NOMO-1 treated with DMSO at 0.1 percent for 48 hours (cell line): Measurements from ENCODE around the gene MRPS23.
"Not testable (repeated sequence)": the region's sequence is repeated elsewhere in the genome, so short reads cannot be mapped to it uniquely, and the experiment has no call there.

Experiments
- DNase-seq: peaks from one replicate; lab custom pipeline; 2025; ENCODE audit not compliant: unreplicated experiment; lab: John Stamatoyannopoulos, UW

MRPS23 gene

DNA sequence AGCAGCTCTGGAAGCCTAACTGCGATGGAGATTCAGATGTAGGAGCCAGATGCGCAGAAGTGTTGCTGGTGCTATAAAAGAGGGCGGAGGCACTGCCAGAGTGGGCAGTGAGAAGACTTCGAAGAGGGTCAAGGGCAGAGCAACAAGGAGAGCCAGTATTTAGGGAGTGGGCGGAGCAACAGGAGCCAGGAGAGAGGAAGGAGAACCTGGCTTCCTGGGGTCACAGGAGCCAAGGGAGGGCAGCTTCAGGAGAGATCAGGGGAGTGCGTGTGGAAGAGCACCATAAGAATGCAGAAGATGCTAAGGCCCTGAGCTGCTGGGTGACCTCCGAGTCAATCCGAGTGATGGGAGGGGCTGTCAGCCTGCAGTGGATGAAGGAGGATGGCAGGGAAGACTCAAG is 14.4 kb upstream of the MRPS23 start:
- no peak for DNase-seq

DNA sequence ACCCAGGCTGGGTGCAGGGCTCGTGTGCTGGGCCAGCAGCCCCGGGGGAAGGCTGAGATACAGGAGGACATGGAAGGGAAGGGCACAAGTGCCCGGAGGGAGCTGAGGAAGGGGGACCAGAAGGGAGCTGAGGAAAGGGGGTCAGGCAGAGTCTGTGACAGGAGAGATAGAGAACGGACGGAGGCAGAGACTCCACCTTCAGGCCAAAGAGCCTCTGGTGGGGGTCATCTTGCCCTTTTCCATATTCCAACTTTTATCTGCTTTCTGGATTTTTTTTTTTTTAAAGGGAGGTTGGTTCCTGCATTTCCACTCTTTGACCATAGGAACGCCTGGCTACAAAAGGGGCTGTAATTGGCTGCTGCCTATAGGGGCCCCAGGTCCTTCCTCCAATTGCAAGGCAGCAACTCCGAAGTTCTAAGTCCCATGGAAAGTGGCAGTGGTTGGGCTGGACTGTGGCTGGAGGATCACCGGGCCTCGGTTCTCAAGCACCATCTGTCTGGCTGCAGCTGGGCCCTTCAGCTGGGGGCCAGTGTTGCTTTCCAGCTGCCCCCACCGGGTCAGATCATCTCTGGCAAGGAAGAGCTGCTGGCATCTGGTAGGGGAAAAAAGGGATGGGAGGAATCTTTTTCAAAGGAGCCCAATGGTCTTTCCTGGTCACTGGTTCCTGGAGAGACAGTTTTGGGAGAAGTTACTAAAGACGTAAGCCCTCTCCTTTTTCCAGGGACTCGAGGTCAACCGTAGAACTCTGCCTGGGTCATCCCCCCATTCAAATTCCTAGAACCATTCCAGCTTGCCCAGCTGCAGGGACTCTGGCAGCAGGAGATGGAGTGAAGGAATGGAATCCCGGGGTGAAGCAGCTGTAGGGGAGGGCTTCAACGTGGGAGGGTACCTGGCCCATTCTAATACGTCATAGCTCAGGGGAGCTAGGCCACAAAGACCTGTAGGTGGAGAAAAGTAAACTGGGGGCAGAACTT is 13.1 kb upstream of the MRPS23 start:
- DNase-seq, result no peak

DNA sequence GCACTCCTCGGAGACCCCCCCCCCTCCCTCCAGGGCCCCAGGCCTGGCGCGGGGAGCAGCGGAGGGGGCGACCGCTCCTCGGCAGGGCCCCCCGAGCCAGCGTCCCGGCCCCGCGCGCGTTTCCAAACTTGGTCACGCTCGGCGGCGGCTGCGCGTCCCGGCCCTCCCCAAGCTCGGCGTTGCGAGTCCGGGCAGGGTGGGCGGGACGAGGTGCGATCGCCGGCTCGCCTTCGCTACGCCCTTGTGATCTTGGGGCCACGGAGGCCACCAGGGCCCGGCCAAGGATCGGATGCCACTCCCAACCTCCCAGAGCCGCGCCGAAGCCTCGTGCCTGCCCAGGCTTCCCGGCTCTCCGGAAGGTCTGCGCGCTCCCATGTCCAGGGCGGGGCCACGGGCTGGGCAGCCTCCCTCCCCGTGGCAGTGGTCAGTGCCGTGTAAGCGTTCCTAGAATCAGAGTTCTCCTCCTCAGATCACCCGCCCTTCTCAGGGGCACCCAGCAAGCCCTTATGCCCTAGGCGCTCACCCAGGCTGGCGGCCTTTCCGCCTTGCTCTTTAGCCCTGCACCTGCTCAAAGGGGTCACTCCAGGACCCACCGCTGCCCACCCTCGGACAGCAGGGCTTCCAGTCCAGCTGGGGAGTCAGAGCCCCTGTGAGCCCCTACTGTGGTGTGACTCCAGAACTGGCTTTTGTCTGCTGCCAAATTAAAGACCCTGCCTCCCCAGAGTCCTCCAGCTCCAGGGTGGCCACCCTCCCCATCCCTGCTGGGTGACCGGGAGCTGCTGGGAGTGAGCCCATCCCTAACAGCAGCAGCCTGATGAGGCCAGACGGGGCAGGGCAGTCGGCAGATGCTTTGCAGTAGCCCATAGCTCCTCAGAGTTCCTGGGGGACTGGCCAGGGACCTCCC is 12.2 kb upstream of the MRPS23 start:
- no peak for DNase-seq

DNA sequence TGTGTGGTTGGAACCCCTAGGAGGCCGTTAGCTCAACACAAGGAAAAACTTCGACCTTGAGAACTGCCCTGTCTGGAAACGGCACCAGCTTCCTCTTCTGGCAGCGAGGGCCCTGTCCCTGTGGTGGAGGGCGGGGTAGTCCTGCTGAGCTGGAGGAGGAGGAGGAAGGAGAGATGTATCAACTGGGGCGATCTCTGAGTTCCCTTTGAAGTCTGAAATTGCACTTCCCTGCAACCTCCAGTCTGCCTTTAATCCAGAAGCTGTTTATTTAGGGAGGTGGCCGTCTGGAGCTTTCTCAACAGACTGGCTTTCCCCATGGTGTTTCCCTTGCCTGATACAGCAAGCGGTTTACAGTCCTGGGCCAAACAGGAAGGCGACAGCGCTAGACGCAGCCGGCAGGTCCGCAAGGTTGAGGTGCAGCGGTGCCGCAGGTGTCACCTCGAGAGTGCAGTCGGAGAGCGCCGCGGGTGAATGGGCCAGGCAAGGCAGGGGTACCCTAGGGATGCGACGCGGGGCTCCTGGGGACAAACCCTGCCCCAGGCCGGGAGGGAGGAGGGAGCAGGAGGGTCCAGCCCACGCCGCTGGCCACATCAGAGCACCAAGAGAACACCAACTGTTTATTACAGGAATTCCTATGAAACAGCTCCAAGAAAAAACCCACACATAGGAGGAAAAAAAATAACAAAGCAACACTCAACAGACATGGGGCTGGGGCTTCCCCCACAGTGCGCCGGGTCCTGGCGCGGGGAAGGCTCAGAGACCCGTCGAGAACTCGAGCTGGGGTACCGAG is 11.4 kb upstream of the MRPS23 start:
- peak; percentile 88 for DNase-seq

DNA sequence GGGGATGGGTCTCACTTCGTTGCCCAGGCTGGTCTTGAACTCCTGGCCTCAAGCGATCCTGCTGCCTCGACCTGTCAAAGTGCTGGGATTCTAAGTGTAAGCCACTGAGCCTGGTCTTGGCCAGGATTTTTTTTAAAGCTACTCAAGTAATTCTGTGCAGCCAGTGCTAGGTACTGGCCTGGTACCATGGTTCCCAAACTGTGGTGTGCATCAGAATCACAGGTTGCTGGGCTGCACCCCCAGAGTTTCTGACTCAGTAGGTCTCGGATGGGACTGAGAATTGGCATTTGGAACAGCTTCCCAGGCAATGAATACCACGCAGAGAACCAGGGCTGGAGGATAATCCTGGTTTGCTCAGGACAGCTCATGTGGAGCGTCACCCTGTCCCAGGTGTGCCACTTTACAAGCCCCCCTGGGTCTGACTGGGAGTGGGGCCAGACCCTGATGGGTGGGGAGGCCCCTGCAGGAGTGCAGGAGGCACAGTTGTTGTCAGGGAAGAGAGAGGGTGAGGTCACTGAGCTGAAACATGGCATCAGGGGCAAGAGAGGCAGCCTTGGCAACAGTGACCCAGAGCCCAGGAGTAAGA is 10.7 kb upstream of the MRPS23 start:
- DNase-seq, result no peak

DNA sequence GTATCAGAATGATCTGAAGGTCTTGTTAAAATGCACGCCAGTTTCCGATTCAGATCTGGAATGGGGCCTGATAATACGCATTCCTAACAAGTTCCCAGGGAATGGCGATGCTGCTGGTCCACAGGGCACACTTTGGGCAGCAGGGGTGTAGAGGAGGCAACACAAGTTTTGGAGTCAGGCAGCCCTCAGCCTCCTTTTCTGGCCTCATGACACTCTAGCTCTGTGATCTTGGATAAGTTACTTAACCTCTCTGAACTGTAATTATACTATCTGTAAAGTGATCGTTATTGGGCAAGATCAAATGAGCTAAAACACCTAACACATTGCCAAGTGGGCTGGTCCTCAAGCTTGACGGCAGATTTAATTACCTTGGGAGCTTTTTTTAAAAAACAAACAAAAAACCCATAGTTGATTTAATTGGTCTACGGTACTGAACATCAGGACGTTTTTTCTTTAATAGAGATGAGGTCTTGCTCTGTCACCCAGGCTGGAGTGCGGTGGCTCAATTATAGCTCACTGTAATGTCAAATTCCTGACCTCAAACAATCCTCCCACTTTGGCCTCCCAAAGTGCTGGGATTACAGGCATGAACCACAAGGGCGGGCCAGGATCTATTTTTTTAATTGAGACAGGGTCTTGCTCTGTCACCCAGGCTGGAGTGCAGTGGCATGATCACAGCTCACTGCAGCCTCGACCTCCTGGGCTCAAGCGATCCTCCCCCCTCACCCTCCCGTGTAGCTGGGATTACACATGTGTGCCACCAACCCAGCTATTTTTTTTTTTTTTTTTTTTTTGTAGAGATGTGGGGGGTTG is 10.0 kb upstream of the MRPS23 start:
- no peak for DNase-seq

DNA sequence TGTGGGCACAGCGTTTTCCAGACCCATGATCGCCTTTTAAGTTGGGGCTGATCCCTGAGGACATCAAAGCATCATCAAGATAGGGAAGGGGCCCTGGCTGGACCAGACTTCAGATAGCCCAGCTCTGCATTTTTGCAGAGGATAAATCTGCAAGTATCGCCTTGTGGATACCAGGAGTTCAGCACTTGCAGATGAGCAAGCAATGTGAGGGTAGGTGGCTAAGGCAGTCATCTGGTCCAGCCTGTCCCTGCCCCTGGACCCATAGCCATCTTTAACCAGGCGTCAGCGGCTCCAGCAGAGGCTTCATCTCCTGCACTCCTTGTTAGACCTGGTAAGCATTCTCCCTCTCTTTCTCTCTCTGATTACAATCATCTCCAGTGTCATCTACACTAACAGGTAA is 9.0 kb upstream of the MRPS23 start:
- DNase-seq, result no peak

DNA sequence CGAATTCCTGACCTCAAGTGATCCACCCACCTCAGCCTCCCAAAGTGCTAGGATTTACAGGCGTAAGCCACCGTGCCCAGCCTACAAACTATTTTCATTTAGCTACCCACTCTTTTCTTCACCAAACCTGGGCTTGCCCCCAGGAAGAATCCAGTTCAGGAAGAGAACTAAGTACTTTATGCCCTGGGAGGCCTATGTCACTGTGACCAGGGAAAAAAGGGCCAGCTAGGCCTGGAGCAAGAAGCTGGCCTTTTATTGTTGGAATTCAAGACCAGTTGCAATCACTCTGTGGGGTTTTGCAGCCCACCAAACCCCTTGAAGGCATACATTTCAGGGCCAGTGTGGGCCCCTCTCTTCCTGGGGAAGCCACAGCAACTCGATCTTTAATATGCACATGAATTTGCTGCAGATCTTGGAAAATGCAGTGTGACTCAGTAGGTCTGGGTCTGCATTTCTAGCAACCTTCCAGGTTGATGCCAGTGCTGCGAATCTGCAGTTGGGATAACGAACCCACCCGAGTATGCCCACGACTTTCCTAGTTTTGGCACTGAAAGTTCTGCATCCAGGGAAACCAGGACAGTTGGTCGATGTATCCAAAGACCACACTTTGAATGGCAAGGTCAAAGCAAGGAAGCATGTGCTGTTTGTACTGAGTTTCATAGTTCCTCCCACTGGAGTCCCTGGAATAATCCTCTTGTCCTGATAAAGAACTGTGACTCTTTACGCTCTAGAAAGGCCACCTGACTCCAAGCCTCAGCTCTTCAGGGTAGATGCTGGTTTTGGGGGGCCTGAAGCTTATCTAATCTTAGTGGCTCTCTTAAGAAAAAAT is 7.2 kb upstream of the MRPS23 start:
- no peak for DNase-seq

DNA sequence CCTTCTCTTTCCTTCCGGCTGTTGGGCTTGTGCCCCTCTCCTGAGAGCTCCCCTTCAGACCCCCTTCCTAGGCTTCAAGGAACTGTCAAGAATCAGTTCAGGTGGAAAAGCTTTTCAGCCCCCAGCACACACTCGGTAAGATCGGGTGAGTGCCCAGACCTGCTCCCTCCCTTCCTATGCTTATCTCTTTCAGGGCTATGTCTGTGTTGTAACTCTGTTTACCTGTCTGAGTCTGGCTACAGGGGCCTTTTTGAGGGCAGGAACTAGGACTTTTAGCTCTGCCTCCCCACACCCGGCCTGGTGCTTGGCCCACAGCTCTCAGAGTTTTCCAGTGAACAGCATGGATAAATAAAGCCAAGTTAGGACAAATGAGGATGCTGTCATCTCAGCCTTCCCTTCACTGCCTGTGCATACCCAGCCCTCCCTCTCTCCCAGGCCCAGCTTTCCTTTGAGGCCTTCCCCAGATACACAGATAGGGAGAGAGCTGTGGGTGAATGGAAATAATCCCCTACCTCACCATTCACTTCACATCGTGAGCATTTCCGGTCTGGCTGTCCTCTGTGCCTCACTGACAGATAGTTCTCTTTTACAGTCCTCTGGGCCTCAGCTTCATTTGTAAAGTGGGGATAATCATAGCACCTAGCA is 5.7 kb upstream of the MRPS23 start:
- no peak for DNase-seq

DNA sequence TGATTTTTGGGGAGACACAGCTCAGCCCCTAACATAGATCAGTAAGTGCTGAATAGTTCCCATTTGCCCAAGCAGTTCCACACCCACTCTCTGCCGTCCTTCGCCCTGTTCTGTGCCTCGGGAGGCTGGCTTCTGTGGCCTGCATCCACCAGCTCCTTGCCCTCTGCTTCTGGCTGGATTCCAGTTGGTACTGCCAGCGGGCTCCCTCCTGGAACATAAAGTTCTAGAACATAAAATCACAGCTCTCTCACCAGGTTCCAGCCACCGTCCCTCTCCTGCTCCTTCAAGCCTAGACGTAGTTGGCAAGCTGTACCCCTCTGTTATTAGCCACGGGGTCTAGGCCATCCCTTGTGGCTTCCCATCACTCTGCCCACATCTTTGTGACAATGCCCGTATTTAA is 3.9 kb upstream of the MRPS23 start:
- no peak for DNase-seq

DNA sequence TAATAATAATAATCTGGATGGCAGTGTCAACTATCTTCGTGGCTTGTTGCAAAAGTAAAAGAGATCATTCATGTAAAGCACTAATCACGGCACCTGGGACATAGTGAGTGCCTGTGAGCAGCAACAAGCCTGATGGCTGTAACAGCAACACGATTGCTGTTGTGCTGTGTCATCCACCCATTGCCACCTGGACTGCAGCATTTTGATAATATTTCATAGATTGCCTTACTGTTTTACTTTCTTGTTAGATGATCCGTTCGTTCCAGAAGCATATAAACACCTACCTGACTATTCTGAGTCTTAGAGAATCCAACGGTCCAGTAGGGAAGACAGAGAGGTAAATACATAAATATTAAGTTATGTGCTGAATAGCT is 3.1 kb upstream of the MRPS23 start:
- no peak for DNase-seq

DNA sequence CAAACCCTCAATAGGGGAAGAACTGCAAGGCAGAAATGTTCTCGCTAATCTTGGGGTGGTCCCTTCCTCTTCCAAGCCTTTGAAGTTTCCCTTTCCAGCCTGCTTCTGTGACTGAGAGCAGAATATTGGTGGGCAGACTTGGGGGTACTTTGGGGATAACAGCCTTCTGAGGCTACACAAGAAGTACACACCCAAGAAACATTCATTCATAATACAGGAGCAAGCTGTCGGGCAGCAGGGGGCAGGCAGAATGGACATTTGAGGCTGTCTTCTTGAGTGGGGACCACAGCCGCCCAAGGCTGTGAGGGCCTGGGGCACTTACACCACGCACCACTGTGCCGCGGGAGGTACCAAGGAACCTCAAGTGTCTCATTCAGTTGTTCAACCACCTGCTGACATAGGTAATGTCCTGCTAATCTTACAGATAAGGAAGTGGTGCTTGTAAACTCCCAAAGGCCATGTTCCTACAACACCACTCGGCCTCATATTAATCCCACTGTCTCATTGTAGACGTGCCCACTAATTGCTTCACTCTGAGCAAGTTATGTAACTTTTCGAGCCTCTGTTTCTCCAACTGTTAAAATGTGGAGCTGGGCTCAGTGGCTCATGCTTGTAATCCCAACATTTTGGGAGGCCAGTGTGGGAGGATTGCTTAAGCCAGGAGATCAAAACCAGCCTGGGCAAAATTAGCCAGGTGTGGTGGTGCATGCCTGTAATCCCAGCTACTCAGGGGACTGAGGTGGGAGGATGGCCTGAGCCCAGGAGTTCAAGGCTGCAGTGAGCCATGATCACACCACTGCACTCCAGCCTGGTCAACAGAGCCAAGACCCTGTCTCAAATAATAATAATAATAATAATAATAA is 2.5 kb upstream of the MRPS23 start:
- DNase-seq, result no peak

DNA sequence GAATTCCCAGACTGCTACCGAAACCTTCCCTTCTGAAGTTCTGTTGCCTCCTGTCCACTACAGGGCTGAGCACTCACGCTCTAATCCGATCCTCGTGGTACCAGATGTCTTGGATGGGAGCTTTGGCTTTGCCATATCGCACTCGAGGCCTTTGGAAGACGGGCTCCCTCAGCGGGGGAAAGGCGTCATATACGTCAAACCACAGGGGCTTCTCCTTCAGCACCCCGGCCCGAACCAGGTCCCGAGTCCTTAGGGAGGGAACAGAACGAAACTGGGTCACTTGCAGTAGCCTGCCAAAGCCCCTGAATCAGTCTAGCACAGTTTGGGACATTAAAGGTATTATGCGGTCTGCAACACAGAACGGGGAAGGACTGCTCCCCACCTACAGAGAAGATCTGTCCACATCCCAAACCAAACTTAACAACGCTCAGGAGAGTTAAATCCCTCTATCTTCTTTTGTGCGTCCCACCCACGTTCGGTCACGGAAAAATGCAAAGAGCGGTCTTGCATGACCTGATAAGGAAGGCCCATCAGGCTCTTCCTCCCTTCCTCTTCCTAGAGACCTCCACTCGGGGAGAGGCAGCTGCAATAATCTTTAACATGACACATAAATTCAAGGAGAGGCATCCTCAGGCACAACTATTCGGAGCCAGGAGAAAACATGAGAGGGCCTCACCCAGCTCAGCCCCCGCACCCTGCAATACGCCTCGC is 526 bp downstream of the MRPS23 start:
- no peak for DNase-seq

DNA sequence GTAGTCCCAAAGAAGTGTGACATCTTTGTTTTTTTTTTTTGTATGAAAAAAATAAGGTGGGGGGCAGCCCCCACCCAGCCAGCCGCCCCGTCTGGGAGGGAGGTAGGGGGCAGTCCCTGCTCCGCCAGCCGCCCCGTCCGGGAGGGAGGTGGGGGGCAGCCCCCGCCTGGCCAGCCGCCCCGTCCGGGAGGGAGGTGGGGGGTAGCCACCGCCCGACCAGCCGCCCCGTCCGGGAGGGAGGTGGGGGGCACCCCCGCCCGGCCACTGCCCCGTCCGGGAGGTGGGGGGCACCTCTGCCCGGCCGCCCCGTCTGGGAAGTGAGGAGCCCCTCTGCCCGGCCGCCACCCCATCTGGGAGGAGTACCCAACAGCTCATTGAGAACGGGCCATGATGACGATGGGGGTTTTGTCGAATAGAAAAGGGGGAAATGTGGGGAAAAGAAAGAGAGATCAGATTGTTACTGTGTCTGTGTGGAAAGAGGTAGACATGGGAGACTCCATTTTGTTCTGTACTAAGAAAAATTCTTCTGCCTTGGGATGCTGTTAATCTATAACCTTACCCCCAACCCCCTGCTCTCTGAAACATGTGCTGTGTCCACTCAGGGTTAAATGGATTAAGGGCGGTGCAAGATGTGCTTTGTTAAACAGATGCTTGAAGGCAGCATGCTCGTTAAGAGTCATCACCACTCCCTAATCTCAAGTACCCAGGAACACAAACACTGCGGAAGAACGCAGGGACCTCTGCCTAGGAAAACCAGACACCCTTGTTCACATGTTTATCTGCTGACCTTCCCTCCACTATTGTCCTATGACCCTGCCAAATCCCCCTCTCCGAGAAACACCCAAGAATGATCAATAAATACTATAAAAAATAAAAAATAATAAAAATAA is 3.5 kb downstream of the MRPS23 start:
- not testable (repeated sequence) for DNase-seq

DNA sequence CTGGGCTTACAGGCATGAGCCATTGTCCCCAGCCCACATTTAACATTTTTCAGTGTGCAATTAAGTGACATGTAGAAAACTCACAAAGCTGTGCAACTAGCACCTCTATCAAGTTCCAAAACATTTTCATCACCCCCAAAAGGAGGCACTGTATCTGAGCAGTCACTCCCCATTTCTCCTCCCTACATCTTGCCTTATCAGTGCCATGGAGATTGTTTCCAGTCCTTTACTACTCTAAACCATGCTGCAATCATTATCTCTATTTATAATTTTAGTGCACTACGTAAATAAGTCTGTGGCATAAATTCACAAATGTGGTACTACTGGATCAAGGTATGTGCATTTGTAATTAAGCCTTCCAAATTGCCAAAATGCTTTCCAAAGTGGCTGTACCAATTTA is 7.6 kb downstream of the MRPS23 start:
- DNase-seq, result no peak

DNA sequence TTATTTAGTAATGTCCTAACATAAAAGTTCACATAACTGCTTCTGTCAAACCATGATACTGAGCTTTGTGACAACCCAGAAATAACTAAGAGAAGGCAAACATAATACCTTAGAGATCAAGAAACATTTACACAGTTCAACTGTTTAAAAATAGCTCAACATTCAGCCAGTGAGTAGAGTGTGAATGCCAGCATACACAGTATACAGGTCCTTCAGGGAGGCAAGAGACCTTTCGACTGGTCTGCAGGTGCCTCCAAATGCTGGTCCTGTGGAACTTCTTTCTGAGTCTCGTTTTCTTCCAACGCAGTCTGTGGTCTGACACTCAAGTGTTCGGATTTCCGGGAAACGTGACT is 10.3 kb downstream of the MRPS23 start:
- no peak for DNase-seq
